ENCODE data around the gene HNF1A. TPM values are rescaled to one million over a fixed set of nuclear protein-coding genes. Genes with fewer than 3 reads are reported as not detected.
"Not testable (repeated sequence)": the region's sequence is repeated elsewhere in the genome, so short reads cannot be mapped to it uniquely, and the experiment has no call there.

The HNF1A gene
- total RNA-seq, 1 experiment from 2014 or later: not detected

- H3K27me3 Mint-ChIP-seq (ENCODE audit: insufficient read depth, unreplicated experiment): no peaks in the 10 kb centered on the region
- H3K27ac Mint-ChIP-seq (ENCODE audit: low read depth, unreplicated experiment): no peak overlapping the region
- intact Hi-C loops (cut with micrococcal nuclease): no loop called here
- BruUV-seq (replicated peaks): no TSS peak
- POLR2A ChIA-PET: interaction anchor here (0.9 kb wide), 1 partner anchor 235 kb away, joined by 4 read pairs; no protein-coding TSS in a partner anchor
- H3K36me3 Mint-ChIP-seq (ENCODE audit: insufficient read depth, unreplicated experiment): no peaks in the 10 kb centered on the region
- TF ChIP-seq CTCF (IDR thresholded peaks at IDR 0.05; ENCODE audit: unreplicated experiment): peak; percentile 66
- no peaks in the 10 kb centered on the region for H3K9me3 Mint-ChIP-seq (ENCODE audit: unreplicated experiment)
- no peak overlapping the region for H3K4me3 Mint-ChIP-seq (ENCODE audit: unreplicated experiment)
- peak; percentile 68 for DNase-seq (ENCODE audit: unreplicated experiment)
- CTCF ChIA-PET: interaction anchor here (0.6 to 1.3 kb wide), 8 partner anchors 9 to 109 kb away, joined by 3 to 5 read pairs (median 4); no protein-coding TSS in a partner anchor
- H3K4me1 Mint-ChIP-seq (ENCODE audit: insufficient read depth, unreplicated experiment): no peaks in the 10 kb centered on the region
Observed at GRCh38 chr12:120944645-120945217, 33.6 kb upstream of the HNF1A start.

- H3K27ac Mint-ChIP-seq (ENCODE audit: low read depth, unreplicated experiment); H3K27me3 Mint-ChIP-seq (ENCODE audit: insufficient read depth, unreplicated experiment); H3K36me3 Mint-ChIP-seq (ENCODE audit: insufficient read depth, unreplicated experiment); H3K4me3 Mint-ChIP-seq (ENCODE audit: unreplicated experiment); H3K4me1 Mint-ChIP-seq (ENCODE audit: insufficient read depth, unreplicated experiment); DNase-seq (ENCODE audit: unreplicated experiment); intact Hi-C loops (cut with micrococcal nuclease); POLR2A ChIA-PET; H3K9me3 Mint-ChIP-seq (ENCODE audit: unreplicated experiment); BruUV-seq (replicated peaks): not testable (repeated sequence)
- CTCF ChIA-PET: interaction anchor here (0.6 to 1.0 kb wide), 5 partner anchors 10 to 110 kb away, joined by 3 to 5 read pairs (median 4); no protein-coding TSS in a partner anchor
Observed at GRCh38 chr12:120945516-120945915, 32.8 kb upstream of the HNF1A start.

- H3K4me1 Mint-ChIP-seq (ENCODE audit: insufficient read depth, unreplicated experiment); H3K4me3 Mint-ChIP-seq (ENCODE audit: unreplicated experiment); H3K9me3 Mint-ChIP-seq (ENCODE audit: unreplicated experiment); H3K27ac Mint-ChIP-seq (ENCODE audit: low read depth, unreplicated experiment); H3K27me3 Mint-ChIP-seq (ENCODE audit: insufficient read depth, unreplicated experiment); POLR2A ChIA-PET; intact Hi-C loops (cut with micrococcal nuclease); H3K36me3 Mint-ChIP-seq (ENCODE audit: insufficient read depth, unreplicated experiment); BruUV-seq (replicated peaks); DNase-seq (ENCODE audit: unreplicated experiment): not testable (repeated sequence)
- CTCF ChIA-PET: interaction anchor here (0.6 to 1.2 kb wide), 3 partner anchors 11 to 303 kb away, joined by 3 read pairs; no protein-coding TSS in a partner anchor
Observed at GRCh38 chr12:120950260-120950799, 28.0 kb upstream of the HNF1A start.

- TF ChIP-seq CTCF (IDR thresholded peaks at IDR 0.05; ENCODE audit: unreplicated experiment): no peak
- ChIA-PET POLR2A (no interaction called here), CTCF (no interaction called here)
- Mint-ChIP-seq H3K9me3 (ENCODE audit: unreplicated experiment) (no peaks in the 10 kb centered on the region), H3K4me1 (ENCODE audit: insufficient read depth, unreplicated experiment) (no peaks in the 10 kb centered on the region), H3K27ac (ENCODE audit: low read depth, unreplicated experiment) (no peak overlapping the region), H3K36me3 (ENCODE audit: insufficient read depth, unreplicated experiment) (no peaks in the 10 kb centered on the region), H3K27me3 (ENCODE audit: insufficient read depth, unreplicated experiment) (no peaks in the 10 kb centered on the region), H3K4me3 (ENCODE audit: unreplicated experiment) (no peak overlapping the region)
- no peak for DNase-seq (ENCODE audit: unreplicated experiment)
- intact Hi-C loops (cut with micrococcal nuclease): no loop called here
- no TSS peak for BruUV-seq (replicated peaks)
Observed at GRCh38 chr12:120950807-120951206, 27.5 kb upstream of the HNF1A start.

- Mint-ChIP-seq H3K9me3 (ENCODE audit: unreplicated experiment) (no peaks in the 10 kb centered on the region), H3K27me3 (ENCODE audit: insufficient read depth, unreplicated experiment) (peaks cover 8% of the 10 kb centered on the region), H3K36me3 (ENCODE audit: insufficient read depth, unreplicated experiment) (no peaks in the 10 kb centered on the region), H3K27ac (ENCODE audit: low read depth, unreplicated experiment) (no peak overlapping the region), H3K4me3 (ENCODE audit: unreplicated experiment) (no peak overlapping the region), H3K4me1 (ENCODE audit: insufficient read depth, unreplicated experiment) (no peaks in the 10 kb centered on the region)
- BruUV-seq (replicated peaks): no TSS peak
- DNase-seq (ENCODE audit: unreplicated experiment): peak; percentile 6
- intact Hi-C loops (cut with micrococcal nuclease): no loop called here
- ChIA-PET POLR2A (interaction anchor here (1.1 kb wide), 1 partner anchor 26 kb away, joined by 3 read pairs; no protein-coding TSS in a partner anchor), CTCF (interaction anchor here (1.6 to 2.1 kb wide), 2 partner anchors 11 to 372 kb away, joined by 5 to 7 read pairs; no protein-coding TSS in a partner anchor)
- TF ChIP-seq CTCF (IDR thresholded peaks at IDR 0.05; ENCODE audit: unreplicated experiment): no peak
Observed at GRCh38 chr12:120955232-120955631, 23.1 kb upstream of the HNF1A start.

Data from MCF 10A (cell line).